GM12874 (cell line): ENCODE results near the gene ADGRF3.

ENCODE experiments used
- CTCF ChIP-seq: IDR thresholded peaks from 2 replicates; pipeline ENCODE4 v1.5.1; 2011; ENCODE audit warnings: low read depth, mild to moderate bottlenecking, control low read depth, low read length, moderate library complexity; ENCODE audit not compliant: insufficient read depth

The ADGRF3 gene

DNA sequence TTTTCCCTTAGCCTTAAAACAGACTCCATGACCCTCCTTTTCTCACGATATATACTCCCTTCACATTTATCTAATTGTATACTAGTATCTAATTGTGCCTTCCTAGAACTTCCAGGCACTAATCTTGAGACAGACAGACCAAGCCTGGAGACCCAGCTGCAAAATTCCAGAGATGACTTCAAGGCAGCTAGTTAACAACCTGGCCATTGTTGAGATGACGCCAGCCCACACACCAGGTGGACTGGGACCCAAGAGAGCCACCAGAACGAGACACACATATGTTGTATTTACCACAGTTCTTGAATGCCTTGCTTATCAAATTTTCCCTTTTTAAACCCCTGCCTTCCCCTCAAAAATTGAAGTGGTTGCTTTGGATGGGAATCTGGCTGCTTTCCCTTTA lies 49.5 kb downstream of the ADGRF3 start:
- TF ChIP-seq CTCF, result no peak

DNA sequence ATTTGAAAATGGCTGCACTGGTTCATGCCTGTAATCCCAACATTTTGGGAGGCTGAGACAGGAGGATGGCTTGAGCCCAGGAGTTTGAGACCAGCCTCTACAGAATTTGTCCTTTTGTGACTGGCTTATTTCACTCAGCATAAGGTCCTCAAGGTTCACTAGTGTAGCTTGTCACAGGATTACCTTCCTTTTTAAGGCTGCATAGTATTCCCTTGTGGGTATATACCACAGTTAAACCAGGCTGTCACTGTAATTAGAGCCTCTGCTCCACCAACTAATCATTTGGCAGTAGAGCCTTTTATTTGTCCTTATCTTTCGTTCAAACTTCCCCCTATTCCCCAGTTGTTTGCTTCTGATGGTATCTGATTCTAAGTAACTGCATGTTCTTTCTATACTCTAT lies 51.1 kb downstream of the ADGRF3 start:
- no peak for TF ChIP-seq CTCF

- TF ChIP-seq CTCF, result no peak
Observed at GRCh38 chr2:26292646-26293045, 53.9 kb downstream of the ADGRF3 start.

- TF ChIP-seq CTCF, result no peak
Observed at GRCh38 chr2:26290001-26290400, 56.6 kb downstream of the ADGRF3 start.

DNA sequence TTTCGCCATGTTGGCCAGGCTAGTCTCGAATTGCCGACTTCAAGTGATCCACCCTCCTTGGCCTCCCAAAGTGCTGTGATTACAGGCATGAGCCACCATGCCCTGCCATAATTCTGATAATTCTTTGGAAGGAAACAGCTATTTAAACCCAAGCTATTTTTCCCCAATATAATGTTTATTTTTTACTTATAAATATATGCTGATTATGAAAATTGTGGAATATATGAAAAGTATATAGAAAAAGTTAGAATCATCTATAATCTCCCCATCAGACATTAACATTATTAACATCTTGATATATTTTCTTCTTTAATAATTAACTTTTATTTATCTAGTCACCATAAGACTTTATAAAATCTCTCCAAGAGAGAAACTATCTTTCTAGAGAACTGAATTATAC lies 60.7 kb downstream of the ADGRF3 start:
- no peak for TF ChIP-seq CTCF

GRCh38 chr2:26284132-26284531 lies 62.5 kb downstream of the ADGRF3 start:
- TF ChIP-seq CTCF, result no peak

GRCh38 chr2:26283606-26284005 lies 63.0 kb downstream of the ADGRF3 start:
- no peak for TF ChIP-seq CTCF

DNA sequence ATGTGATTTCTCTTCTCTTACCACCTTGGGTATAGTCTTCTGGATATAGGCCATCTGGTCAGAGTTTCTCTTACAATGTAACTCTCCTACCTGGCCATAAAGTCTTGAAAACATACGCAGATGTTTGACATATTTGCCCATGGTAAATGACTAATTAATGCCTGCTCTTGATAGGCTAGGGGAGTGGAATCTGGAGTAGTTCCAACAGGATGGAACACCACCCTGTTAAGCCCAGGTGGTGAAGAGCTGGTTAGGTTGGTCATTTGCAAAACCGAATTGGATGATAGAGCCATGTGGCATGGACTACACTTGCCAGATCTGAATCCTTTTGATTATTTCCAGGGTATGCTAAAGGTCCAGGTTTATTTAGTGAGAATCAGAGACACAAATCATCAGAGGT lies 65.4 kb downstream of the ADGRF3 start:
- TF ChIP-seq CTCF, result no peak
